ENCODE data around the gene FCMR. TPM values are rescaled to one million over a fixed set of nuclear protein-coding genes. Genes with fewer than 3 reads are reported as not detected.

Gene FCMR
- total and polyA plus RNA-seq, 9 of the 15 experiments (the other 6 are each of a cell fraction or from before 2014, with no cell fraction given) = 0.11 to 0.82 (median 0.20) TPM; not detected in 5

- TF ChIP-seq AFF1 (IDR thresholded peaks at IDR 0.05; ENCODE audit: low read depth in 1 of 2, partially characterized antibody in 2 of 2) (no peak), SIN3B (IDR thresholded peaks at IDR 0.05; ENCODE audit: low read depth) (no peak), ZNF780A (CRISPR knock-in tag; IDR thresholded peaks at IDR 0.05) (no peak), IFI16 (CRISPR knock-in tag; IDR thresholded peaks at IDR 0.05) (no peak), CREB3L1 (IDR thresholded peaks at IDR 0.05; ENCODE audit: borderline replicate concordance, low read depth) (no peak), WHSC1 (IDR thresholded peaks at IDR 0.05; ENCODE audit: low read length) (no peak), RAD51 (IDR thresholded peaks at IDR 0.05; ENCODE audit: borderline replicate concordance, low read depth) (no peak), SP1 (CRISPR knock-in tag; IDR thresholded peaks at IDR 0.05) (no peak; the same call in 1 of the 2 replicates), MCM5 (IDR thresholded peaks at IDR 0.05; ENCODE audit: low read depth) (no peak), ELF1 (tag; IDR thresholded peaks at IDR 0.05) (no peak), CTCFL (IDR thresholded peaks at IDR 0.05; ENCODE audit: borderline replicate concordance, insufficient read depth, low read depth, low read length, poor library complexity, severe bottlenecking) (no peak), UBTF (IDR thresholded peaks at IDR 0.05; ENCODE audit: borderline replicate concordance in 1 of 2, low read depth in 2 of 2, low read length in 2 of 2) (no peak)
Measured at GRCh38 chr1:206864939-206865671, 56.6 kb downstream of the FCMR start, which contains the start of gene IL20 (continued).

All from K562 (cell line).